Stomach (tissue), 9 donors: Measurements from ENCODE around the gene COL5A1. TPM values are rescaled to one million over a fixed set of nuclear protein-coding genes. Genes with fewer than 3 reads are reported as not detected.

Experiments
- DNase-seq, 2 donors: peaks; one replicate each; pipeline versions ENCODE4 v3.0.0 to v3.0.0-alpha.2; 2013 to 2019
- H3K27ac ChIP-seq, 5 donors: fragments of 200-600 bp in 4 of 5; sonication (generic) in 4 of 5; one replicate each; pipeline ENCODE4 v1.5.1; 2013 to 2019; ENCODE audit warnings: mild to moderate bottlenecking in 1 of 5, moderate library complexity in 1 of 5
- H3K27me3 ChIP-seq, 3 donors: fragments of 200-600 bp; sonication (generic); one replicate each; pipeline ENCODE4 v1.5.1; 2017 to 2019; ENCODE audit warnings: mixed run types in 1 of 3
- H3K36me3 ChIP-seq, 4 donors: fragments of 200-600 bp; sonication (generic); 1 replicate in 3 of 4; 2 replicates in 1 of 4; pipeline ENCODE4 v1.5.1; 2016 to 2019
- H3K4me1 ChIP-seq, 4 donors: fragments of 200-600 bp; sonication (generic); one replicate each; pipeline ENCODE4 v1.5.1; 2016 to 2019
- H3K4me3 ChIP-seq, 4 donors: fragments of 200-600 bp; sonication (generic) in 3 of 4; one replicate each; pipeline ENCODE4 v1.5.1; 2016 to 2019; ENCODE audit warnings: mild to moderate bottlenecking in 1 of 4
- H3K9me3 ChIP-seq, 4 donors: fragments of 200-600 bp; sonication (generic); one replicate each; pipeline ENCODE4 v1.5.1; 2016 to 2019
- CTCF ChIP-seq, 7 experiments: fragments of 450-650 bp in 4 of 7; fragments of 200-600 bp in 3 of 7; sonication (generic) in 3 of 7; IDR thresholded peaks; one replicate each; pipeline ENCODE4 v1.5.1; 2016 to 2019; ENCODE audit warnings: antibody characterized with exemption in 7 of 7, control low read depth in 2 of 7, mild to moderate bottlenecking in 1 of 7
- EP300 ChIP-seq: sonication (generic); formaldehyde crosslinking; IDR thresholded peaks from one replicate; pipeline ENCODE4 v1.6.1; 2017; ENCODE audit warnings: antibody characterized with exemption
- POLR2A ChIP-seq, 4 donors: fragments of 450-650 bp; IDR thresholded peaks; one replicate each; pipeline ENCODE4 v1.6.1; 2016; ENCODE audit warnings: antibody characterized with exemption in 4 of 4, control low read depth in 2 of 4, mild to moderate bottlenecking in 1 of 4, moderate library complexity in 1 of 4
- POLR2AphosphoS5 ChIP-seq, 3 donors: sonication (generic); formaldehyde crosslinking; IDR thresholded peaks; one replicate each; pipeline ENCODE4 v1.6.1; 2016; ENCODE audit warnings: antibody characterized with exemption in 3 of 3
- WGBS, 5 donors: extraction: QIAGEN DNeasy Blood & Tissue Kit in 3 of 5; methylation state at CpG; one replicate each; pipeline versions ENCODE4 v1.1.5 to v1.1.7; 2013 to 2018; 5-methylcytosine and 5-hydroxymethylcytosine counted together
- intact Hi-C: fragments of 100-400 bp; cut with DNase I; formaldehyde crosslinking; loops from one replicate; pipeline ENCODE4 v1.15.1; 2023; ENCODE audit warnings: low total_unique reads
- polyA plus RNA-seq, 3 donors: library from polyadenylated mRNA; stranded (reverse); fragments of 200-250 nt; gene quantifications; one replicate each; pipeline ENCODE4 v1.2.3, GENCODE V29; 2013
- total RNA-seq, 5 donors: library from RNA; depleted of rRNA; stranded (reverse); fragments of >200 nt; gene quantifications; one replicate each; pipeline versions ENCODE4 v1.1.0 to v1.2.3, GENCODE V29; 2014 to 2016
- donor health status: healthy with polysubstance abuse.
- donor health status: Bipolar disorder and iron deficiency.
- donor health status: healthy.

Gene COL5A1
- total and polyA plus RNA-seq, 8 donors = 7.3 to 205 (median 26.4) TPM

GRCh38 chr9:134735441-134736175 lies 94.0 kb downstream of the COL5A1 start:
- TF ChIP-seq POLR2A (IDR thresholded peaks at IDR 0.05) = no peak
- TF ChIP-seq EP300 = peak; percentile 79
- TF ChIP-seq POLR2AphosphoS5 (IDR thresholded peaks at IDR 0.05) = peak; percentile 71 to 94 (median 89)
- no peak for TF ChIP-seq CTCF (IDR thresholded peaks at IDR 0.05)
- Histone ChIP-seq H3K4me3 (no peak overlapping the region), H3K36me3 (peaks cover 0 to 8% (median 3%) of the 10 kb centered on the region in 4 donors), H3K27me3 (peaks cover 0 to 13% (median 0%) of the 10 kb centered on the region in 3 donors), H3K9me3 (no peaks in the 10 kb centered on the region), H3K27ac (peak overlapping the region; percentile 24 to 87 (median 72)), H3K4me1 (peaks cover 28 to 75% (median 51%) of the 10 kb centered on the region in 4 donors)
- intact Hi-C loops = loop anchor here (5.0 kb wide), 2 partner anchors 38 to 288 kb away; no protein-coding TSS in a partner anchor
- WGBS, 5 donors = 50 to 72% (median 68%) methylated on average over 18 to 20 of the region's 20 CpGs
- peak; percentile 33 to 78 for DNase-seq

GRCh38 chr9:134736791-134737497 lies 95.3 kb downstream of the COL5A1 start:
- Histone ChIP-seq H3K27ac (peak overlapping the region in 2 of 5 donors; percentile 75 to 87), H3K9me3 (no peaks in the 10 kb centered on the region), H3K4me1 (peaks cover 20 to 61% (median 40%) of the 10 kb centered on the region in 4 donors), H3K27me3 (peaks cover 0 to 13% (median 0%) of the 10 kb centered on the region in 3 donors), H3K36me3 (peaks cover 0 to 19% (median 3%) of the 10 kb centered on the region in 4 donors), H3K4me3 (no peak overlapping the region)
- no peak for DNase-seq
- intact Hi-C loops = loop anchor here (5.0 kb wide), 2 partner anchors 40 to 290 kb away; no protein-coding TSS in a partner anchor
- TF ChIP-seq POLR2A (IDR thresholded peaks at IDR 0.05) = no peak
- TF ChIP-seq CTCF (IDR thresholded peaks at IDR 0.05) = no peak
- no peak for TF ChIP-seq EP300
- no peak for TF ChIP-seq POLR2AphosphoS5 (IDR thresholded peaks at IDR 0.05)
- WGBS, 5 donors = 55 to 70% (median 60%) methylated on average over 14 to 18 of the region's 18 CpGs

GRCh38 chr9:134737842-134738580 lies 96.4 kb downstream of the COL5A1 start:
- Histone ChIP-seq H3K27me3 (peaks cover 0 to 13% (median 0%) of the 10 kb centered on the region in 3 donors), H3K4me3 (no peak overlapping the region), H3K9me3 (no peaks in the 10 kb centered on the region), H3K27ac (peak overlapping the region in 1 of 5 donors; percentile 64), H3K36me3 (peaks cover 0 to 27% (median 8%) of the 10 kb centered on the region in 4 donors), H3K4me1 (peaks cover 16 to 51% (median 33%) of the 10 kb centered on the region in 4 donors)
- intact Hi-C loops = loop anchor here (5.0 kb wide), 2 partner anchors 41 to 291 kb away; no protein-coding TSS in a partner anchor
- no peak for TF ChIP-seq EP300
- no peak for TF ChIP-seq POLR2AphosphoS5 (IDR thresholded peaks at IDR 0.05)
- TF ChIP-seq POLR2A (IDR thresholded peaks at IDR 0.05) = no peak
- 78 to 86% (median 84%) methylated on average over 12 to 26 of the region's 26 CpGs for WGBS, 5 donors
- DNase-seq = no peak

GRCh38 chr9:134738869-134739659 lies 97.5 kb downstream of the COL5A1 start:
- no peaks in the 10 kb centered on the region for H3K9me3 ChIP-seq
- TF ChIP-seq CTCF (IDR thresholded peaks at IDR 0.05) (peak in 6 of 7 experiments; percentile 30 to 92 (median 82)), POLR2A (IDR thresholded peaks at IDR 0.05) (no peak), EP300 (no peak), POLR2AphosphoS5 (IDR thresholded peaks at IDR 0.05) (peak in 1 of 3 donors; percentile 21)
- H3K27me3 ChIP-seq = peaks cover 0 to 13% (median 0%) of the 10 kb centered on the region in 3 donors
- WGBS, 5 donors = 31 to 40% (median 34%) methylated on average over 16 to 31 of the region's 31 CpGs
- peaks cover 0 to 38% (median 14%) of the 10 kb centered on the region in 4 donors for H3K36me3 ChIP-seq
- peak; percentile 67 to 87 for DNase-seq
- H3K4me3 ChIP-seq = no peak overlapping the region
- intact Hi-C loops = loop anchor here (5.0 kb wide), 2 partner anchors 42 to 292 kb away; no protein-coding TSS in a partner anchor
- peak overlapping the region in 2 of 5 donors; percentile 48 to 64 for H3K27ac ChIP-seq
- peaks cover 6 to 40% (median 23%) of the 10 kb centered on the region in 4 donors for H3K4me1 ChIP-seq
